Measurements from ENCODE around the gene AHSA1. TPM values are rescaled to one million over a fixed set of nuclear protein-coding genes. Genes with fewer than 3 reads are reported as not detected.

AHSA1 gene
- total RNA-seq, 4 donors from 2014 or later, result 111 to 132 (median 116) TPM

GRCh38 chr14:77502109-77502782, 44.4 kb downstream of the AHSA1 start:
- H3K9me3 ChIP-seq, result peaks cover 0 to 6% (median 0%) of the 10 kb centered on the region in 4 donors
- 80% methylated on average over 11 of the region's 11 CpGs for WGBS
- DNase-seq (ENCODE audit: extremely low spot score), result no peak

GRCh38 chr14:77503138-77503537, 45.2 kb downstream of the AHSA1 start:
- WGBS, result 95% methylated on average over 5 of the region's 5 CpGs
- TF ChIP-seq POLR2A (IDR thresholded peaks at IDR 0.05; ENCODE audit: low read depth), result no peak
- no peak overlapping the region for H3K4me3 ChIP-seq
- intact Hi-C loops (cut with DNase I), result no loop called here
- DNase-seq (ENCODE audit: extremely low spot score), result no peak
- H3K27ac ChIP-seq (replicated peaks in 1 of 4), result no peak overlapping the region
- peaks cover 0 to 6% (median 0%) of the 10 kb centered on the region in 4 donors for H3K9me3 ChIP-seq
- H3K4me1 ChIP-seq, result peaks cover 3 to 14% (median 14%) of the 10 kb centered on the region in 4 donors
- peaks cover 3 to 23% (median 9%) of the 10 kb centered on the region in 4 donors for H3K27me3 ChIP-seq
- H3K36me3 ChIP-seq, result peaks cover 0 to 14% (median 8%) of the 10 kb centered on the region in 4 donors

More at GRCh38 chr14:77502109-77502782, 44.4 kb downstream of the AHSA1 start:
- intact Hi-C loops (cut with DNase I), result no loop called here
- no peak for TF ChIP-seq EP300 (IDR thresholded peaks at IDR 0.05)
- TF ChIP-seq CTCF (IDR thresholded peaks at IDR 0.05), result no peak
- no peak for TF ChIP-seq POLR2AphosphoS5 (IDR thresholded peaks at IDR 0.05)
- no peak for TF ChIP-seq POLR2A (IDR thresholded peaks at IDR 0.05; ENCODE audit: low read depth)
- Histone ChIP-seq H3K4me1 (peaks cover 7 to 20% (median 18%) of the 10 kb centered on the region in 4 donors), H3K27me3 (peaks cover 6 to 32% (median 13%) of the 10 kb centered on the region in 4 donors), H3K27ac (replicated peaks in 1 of 4) (no peak overlapping the region), H3K4me3 (no peak overlapping the region), H3K36me3 (peaks cover 0 to 5% (median 2%) of the 10 kb centered on the region in 4 donors)

- no peak for TF ChIP-seq POLR2AphosphoS5 (IDR thresholded peaks at IDR 0.05)
- TF ChIP-seq POLR2A (IDR thresholded peaks at IDR 0.05; ENCODE audit: low read depth), result no peak
- no peak for TF ChIP-seq EP300 (IDR thresholded peaks at IDR 0.05)
- TF ChIP-seq CTCF (IDR thresholded peaks at IDR 0.05), result no peak
- peaks cover 0 to 31% (median 9%) of the 10 kb centered on the region in 4 donors for H3K36me3 ChIP-seq
- peaks cover 0 to 6% (median 0%) of the 10 kb centered on the region in 4 donors for H3K9me3 ChIP-seq
- no peak for DNase-seq (ENCODE audit: extremely low spot score)
- 72% methylated on average over 4 of the region's 4 CpGs for WGBS
- no peaks in the 10 kb centered on the region for H3K4me1 ChIP-seq
- H3K27me3 ChIP-seq, result peaks cover 0 to 4% (median 0%) of the 10 kb centered on the region in 4 donors
- intact Hi-C loops (cut with DNase I), result no loop called here
- H3K4me3 ChIP-seq, result no peak overlapping the region
- no peak overlapping the region for H3K27ac ChIP-seq (replicated peaks in 1 of 4)
Observed at GRCh38 chr14:77505031-77505430, 47.1 kb downstream of the AHSA1 start.

GRCh38 chr14:77507762-77508161, 49.9 kb downstream of the AHSA1 start:
- Histone ChIP-seq H3K4me1 (no peaks in the 10 kb centered on the region), H3K4me3 (no peak overlapping the region), H3K27me3 (no peaks in the 10 kb centered on the region), H3K27ac (replicated peaks in 1 of 4) (no peak overlapping the region), H3K36me3 (peaks cover 14 to 58% (median 32%) of the 10 kb centered on the region in 4 donors), H3K9me3 (peaks cover 0 to 6% (median 0%) of the 10 kb centered on the region in 4 donors)
- TF ChIP-seq POLR2AphosphoS5 (IDR thresholded peaks at IDR 0.05), result no peak
- TF ChIP-seq POLR2A (IDR thresholded peaks at IDR 0.05; ENCODE audit: low read depth), result no peak
- no peak for TF ChIP-seq EP300 (IDR thresholded peaks at IDR 0.05)
- no peak for TF ChIP-seq CTCF (IDR thresholded peaks at IDR 0.05)
- 97% methylated on average over 3 of the region's 3 CpGs for WGBS
- intact Hi-C loops (cut with DNase I), result no loop called here
- DNase-seq (ENCODE audit: extremely low spot score), result no peak

GRCh38 chr14:77508249-77508648, 50.4 kb downstream of the AHSA1 start:
- WGBS, result 92% methylated on average over 4 of the region's 4 CpGs
- Histone ChIP-seq H3K4me1 (no peaks in the 10 kb centered on the region), H3K27ac (replicated peaks in 1 of 4) (no peak overlapping the region), H3K9me3 (peaks cover 0 to 5% (median 0%) of the 10 kb centered on the region in 4 donors), H3K36me3 (peaks cover 14 to 58% (median 32%) of the 10 kb centered on the region in 4 donors), H3K27me3 (no peaks in the 10 kb centered on the region), H3K4me3 (no peak overlapping the region)
- TF ChIP-seq CTCF (IDR thresholded peaks at IDR 0.05) (no peak), POLR2A (IDR thresholded peaks at IDR 0.05; ENCODE audit: low read depth) (no peak), EP300 (IDR thresholded peaks at IDR 0.05) (no peak), POLR2AphosphoS5 (IDR thresholded peaks at IDR 0.05) (no peak)
- intact Hi-C loops (cut with DNase I), result no loop called here
- no peak for DNase-seq (ENCODE audit: extremely low spot score)

Measured in esophagus muscularis mucosa (tissue), 4 donors.